GM18505 (cell line): ENCODE measurements around the gene MAP7D1.
"Not testable (repeated sequence)": the region's sequence is repeated elsewhere in the genome, so short reads cannot be mapped to it uniquely, and the experiment has no call there.

Experiments used
- ATAC-seq: cut with Tn5 transposase; IDR thresholded peaks from one replicate; pipeline ENCODE4 v1.9.1; 2021; ENCODE audit not compliant: unreplicated experiment
- POLR2A ChIP-seq: IDR thresholded peaks from 4 replicates; pipeline ENCODE4 v1.6.1; 2011; ENCODE audit warnings: borderline replicate concordance; ENCODE audit not compliant: insufficient read depth, insufficient read length; ENCODE audit errors: extremely low read depth

MAP7D1 gene

DNA sequence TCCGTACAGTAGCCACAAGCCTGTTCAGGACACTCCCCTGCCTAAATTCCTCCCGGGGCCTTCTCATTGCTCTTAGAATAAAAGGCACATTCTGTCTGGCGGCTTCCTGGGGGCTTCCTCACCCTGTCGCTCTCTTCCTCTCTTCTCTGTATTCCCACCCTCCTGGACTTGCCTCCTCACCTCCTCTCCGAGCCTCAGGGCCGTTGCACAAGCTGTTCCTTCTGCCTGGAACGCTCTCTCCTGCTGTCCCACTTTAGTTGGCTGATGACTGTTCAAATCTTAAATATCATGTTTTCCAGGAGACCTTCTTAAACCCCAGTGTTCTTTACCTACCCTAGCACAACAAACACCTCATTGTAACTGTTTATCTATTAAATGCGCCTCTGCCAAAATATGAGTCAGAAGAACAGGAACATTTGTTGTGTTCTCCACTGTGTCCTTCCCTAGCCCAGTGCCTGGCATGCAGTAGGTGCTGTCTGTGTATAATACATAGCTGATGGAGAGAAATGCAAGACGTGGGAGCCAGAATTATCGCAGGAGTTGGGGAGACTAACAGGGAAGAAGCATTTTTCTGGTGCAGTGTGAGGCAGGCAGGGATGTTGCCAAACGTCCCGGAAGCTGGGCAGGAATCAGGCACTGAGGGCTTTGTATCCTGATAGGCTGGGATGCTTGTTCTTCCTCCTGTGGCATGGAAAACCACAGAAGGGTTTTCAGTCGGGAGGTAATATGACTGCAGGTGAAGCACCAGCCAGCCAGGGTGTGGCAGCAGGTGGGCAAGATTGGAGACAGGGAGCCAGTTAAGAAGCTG, 44.2 kb downstream of the MAP7D1 start:
- no peak for ATAC-seq
- TF ChIP-seq POLR2A: no peak

DNA sequence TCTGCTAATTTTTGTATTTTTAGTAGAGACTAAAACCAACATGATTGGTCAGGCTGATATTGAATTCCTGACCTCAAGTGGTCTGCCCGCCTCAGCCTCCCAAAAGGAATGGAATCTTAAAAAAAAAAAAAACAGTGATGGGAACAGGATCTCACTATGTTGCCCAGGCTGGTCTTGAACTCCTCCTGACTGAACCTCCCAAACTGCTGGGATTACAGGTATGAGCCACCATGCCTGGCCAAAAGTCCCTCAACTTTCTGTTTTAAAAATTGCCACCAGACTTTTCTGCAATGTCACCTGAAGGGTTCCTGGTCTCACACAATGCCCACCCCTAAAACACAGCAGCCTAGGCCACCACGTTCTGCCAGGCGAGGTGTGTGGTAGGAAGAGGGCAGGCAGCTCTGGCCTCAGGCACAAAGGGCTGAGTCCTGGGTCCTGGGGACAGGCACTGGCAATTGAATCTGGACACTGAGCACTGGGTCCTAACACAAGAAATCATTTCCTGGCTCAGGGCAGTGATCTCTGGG, 47.1 kb downstream of the MAP7D1 start:
- no peak for ATAC-seq

DNA sequence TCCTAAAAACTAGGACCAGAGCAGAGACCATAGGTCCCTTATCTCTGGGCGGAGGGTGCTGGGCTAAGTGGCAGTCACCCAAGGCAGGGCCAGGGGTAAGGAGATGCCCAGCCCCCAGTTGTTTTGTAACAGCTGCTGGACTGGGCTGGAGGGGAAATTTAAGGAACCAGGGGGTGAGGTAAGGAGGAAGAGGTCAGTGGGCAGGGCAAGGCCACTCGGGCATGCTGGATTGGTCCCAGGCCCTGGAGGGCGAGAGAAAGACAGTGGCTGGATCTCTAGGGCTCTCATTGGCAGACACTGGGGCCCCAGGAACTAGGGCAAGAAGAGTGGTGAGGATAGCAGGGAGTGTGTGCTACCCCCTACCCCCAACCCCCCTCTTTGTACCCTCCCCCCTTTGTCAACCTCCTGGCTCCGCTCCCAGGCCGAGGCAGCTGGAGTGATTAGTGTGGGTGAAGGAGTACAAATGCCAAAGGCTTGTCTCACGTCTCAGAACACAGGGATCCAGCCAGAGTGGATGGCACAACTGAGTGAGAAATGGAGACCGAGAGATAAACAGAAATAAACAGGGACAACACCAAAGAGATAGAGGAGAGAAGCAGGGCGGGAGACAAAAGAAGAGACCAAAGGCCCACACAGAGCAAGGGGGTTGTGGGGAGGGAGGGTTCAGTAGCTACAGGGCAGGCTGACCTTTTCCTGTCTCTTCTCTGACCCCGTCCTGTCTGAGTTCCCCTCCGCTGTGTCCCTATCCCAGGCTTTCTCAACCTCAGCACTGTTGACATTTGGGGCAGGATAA, 47.8 kb downstream of the MAP7D1 start:
- no peak for ATAC-seq
- no peak for TF ChIP-seq POLR2A

More for the DNA sequence above, 47.1 kb downstream of the MAP7D1 start:
- TF ChIP-seq POLR2A: no peak

DNA sequence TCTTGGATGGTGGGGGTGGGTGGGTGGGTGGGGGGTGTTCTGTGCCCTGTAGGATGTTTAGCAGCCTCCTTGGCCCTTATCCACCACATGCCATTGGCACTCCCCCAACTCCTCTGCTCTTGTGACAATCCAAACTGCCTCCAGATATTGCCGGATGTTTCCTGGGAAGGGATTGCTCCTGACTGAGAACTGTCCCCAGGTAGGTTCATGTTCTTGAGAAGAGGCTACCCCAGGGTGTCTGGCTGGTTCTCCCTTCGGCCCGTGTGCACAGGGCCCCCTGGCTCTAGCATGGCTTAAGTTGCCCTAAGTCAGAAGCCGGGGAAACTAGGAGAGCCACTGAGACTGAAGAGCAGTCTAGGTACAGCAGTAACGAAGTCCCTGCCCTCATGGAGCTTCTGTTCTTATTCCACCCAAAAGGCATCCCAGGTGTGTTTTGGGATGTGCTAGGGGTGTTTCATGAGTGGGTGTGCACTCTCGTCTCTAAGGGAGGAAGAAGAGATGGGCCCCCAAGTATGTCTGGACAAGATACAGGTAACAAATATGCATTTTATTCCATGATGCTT, 48.5 kb downstream of the MAP7D1 start:
- ATAC-seq: no peak
- TF ChIP-seq POLR2A: no peak

DNA sequence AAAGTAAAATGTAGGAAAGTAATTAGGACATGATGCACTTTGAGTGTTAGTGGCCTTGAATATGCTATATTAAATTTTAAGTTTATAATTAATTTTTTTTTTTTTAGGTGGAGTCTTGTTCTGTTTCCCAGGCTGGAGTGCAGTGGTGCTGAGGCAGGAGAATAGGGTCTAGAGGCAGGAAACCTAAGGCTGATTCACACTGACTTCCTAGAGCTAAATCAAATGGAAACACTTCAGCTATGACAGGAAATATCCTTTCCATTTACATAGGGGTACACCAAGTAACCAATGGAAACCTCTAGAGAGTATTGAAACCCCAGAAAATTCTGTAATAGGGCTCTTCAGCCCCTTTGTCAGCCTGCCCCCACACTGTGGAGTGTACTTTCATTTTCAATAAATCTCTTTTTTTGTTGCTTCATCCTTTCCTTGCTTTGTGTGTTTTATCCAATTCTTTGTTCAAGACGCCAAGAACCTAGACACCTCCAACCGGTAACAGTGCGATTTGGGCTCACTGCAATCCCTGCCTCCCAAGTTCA, 50.4 kb downstream of the MAP7D1 start:
- ATAC-seq: no peak
- no peak for TF ChIP-seq POLR2A

DNA sequence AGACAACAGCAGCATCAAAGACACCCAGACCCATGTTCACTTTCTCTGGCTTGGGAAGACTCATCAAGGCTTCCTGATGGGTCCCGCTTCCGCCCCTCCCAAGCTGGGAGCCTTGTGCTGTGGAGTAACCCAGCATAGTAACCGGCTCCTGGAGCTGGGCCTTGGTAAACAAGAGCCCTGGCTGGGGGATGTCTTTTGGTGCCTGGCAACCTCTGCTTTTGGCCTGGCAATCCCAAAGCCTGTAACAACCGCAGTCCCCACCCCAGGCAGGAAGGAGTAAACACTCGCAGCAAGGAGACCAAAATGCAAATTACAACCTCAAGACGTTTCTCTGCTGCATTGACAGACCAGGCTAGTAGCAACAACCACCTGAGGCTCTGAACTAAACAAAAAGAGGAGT, 51.4 kb downstream of the MAP7D1 start:
- TF ChIP-seq POLR2A: no peak
- no peak for ATAC-seq

DNA sequence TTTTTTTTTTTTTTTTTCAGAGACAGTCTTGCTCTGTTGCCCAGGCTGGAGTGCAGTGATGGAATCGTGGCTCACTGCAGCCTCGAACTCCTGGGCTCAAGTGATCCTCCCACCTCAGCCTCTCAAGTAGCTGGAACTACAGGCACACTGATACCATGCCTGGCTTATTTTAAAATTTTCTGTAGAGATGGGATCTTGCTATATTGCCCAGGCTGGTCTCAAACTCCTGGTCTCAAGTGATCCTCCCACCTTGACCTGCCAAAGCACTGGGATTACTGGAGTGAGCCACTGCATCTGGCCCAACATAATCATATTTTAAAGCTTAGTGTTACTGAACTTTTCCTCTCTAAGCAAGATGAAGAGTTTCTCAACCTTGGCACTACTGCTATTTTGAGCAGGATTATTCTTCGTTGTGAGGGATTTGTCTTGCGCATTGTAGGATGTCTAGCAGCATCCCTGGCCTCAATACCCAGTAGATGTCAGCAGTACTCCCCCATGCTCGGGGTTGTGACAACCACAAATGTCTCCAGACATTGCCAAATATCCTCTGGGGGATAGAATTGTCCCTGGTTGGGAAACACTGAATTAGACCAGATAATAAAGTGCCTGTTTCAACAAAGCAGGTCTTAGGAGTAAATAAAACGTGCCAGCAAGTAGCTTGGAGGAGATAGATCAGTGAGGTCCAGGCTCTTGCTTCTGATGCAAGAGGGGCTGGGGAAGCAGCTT, 53.2 kb downstream of the MAP7D1 start:
- no peak for ATAC-seq
- TF ChIP-seq POLR2A: no peak

DNA sequence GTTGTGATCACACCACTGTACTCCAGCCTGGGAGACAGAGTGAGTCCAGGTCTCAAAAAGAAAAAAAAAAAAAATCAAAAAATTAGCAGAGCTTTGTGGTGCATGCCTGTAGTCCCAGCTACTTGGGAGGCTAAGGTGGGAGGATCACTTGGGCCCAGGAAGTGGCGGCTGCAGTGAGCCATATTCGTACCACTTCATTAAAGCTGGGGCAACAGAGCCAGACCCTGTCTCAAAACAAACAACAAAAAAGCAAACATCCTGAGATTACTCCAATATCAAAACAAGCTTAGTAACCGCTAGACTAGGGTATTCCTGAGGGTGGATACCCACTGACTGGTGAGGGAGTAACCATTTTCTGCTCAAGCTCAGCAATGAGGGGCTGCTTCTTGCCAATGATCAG, 55.3 kb downstream of the MAP7D1 start:
- TF ChIP-seq POLR2A: no peak
- no peak for ATAC-seq

DNA sequence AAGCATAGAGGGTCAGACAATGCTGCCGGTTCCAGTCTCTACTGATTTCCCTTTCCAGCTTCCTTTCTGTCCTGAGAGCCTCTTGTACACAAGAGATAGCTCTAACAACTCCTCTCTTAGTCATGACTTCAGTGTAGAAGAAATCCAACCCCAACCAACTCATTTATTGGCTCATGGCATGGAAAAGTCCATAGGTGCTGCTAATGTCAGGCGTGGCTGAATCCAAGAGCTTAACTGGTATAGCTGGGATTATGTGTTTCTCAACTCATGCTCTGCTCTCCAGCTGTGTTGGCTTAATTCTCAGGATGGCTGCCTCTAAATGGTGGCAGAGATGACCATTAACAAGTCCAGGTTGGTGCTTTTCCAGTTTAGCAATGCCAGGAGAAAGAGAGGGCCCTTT, 55.9 kb downstream of the MAP7D1 start:
- TF ChIP-seq POLR2A: no peak
- ATAC-seq: no peak

DNA sequence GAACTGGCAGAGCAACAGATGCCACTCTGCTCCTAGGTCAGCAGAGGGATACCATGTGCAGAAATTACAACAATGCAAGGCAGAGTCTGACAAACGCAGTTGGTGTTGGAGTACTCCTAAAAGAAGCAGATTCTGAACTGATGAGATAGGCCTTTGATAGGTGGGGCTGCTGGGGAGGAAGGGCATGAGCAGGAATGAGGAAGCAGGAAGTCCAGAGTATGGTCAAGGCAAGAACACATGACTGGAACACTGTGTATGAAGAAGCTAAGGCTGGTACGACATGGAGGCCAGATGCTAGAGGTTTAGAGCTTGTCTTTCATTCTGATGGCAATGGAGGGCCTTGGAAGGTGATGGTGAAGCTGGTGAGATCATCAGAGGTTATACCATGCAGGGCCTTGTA, 56.8 kb downstream of the MAP7D1 start:
- no peak for TF ChIP-seq POLR2A
- no peak for ATAC-seq

DNA sequence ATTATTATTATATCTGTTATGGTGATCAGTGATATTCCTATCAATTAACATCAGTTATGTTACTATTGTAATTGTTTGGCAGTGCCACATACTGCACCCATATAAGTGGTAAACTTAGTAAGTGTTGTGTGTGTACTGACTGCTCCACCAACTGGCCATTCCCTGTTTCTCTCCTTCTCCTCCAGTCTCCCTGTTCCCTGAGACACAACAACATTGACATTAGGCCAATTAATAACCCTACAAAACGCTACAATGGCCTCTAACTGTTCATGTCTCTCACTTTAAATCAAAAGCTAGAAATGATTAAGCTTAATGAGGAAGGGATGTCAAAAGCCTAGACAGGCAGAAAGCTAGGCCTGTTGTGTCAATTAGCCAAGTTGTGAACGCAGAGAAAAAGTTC, 61.7 kb downstream of the MAP7D1 start:
- ATAC-seq: no peak
- TF ChIP-seq POLR2A: no peak

DNA sequence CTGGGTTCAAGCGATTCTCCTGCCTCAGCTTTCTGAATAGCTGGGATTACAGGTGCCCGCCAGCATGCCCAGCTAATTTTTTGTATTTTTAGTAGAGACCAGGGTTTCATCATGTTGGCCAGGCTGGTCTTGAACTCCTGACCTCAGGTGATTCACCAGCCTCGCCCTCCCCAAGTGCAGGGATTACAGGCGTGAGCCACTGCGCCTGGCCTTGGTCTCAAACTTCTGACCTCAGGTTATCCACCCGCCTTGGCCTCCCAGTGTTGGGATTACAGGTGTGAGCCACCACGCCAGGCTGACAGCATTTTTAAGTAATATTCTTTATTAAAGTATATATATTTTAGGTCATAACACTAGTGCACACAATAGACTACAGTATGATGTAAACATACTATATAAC, 65.9 kb downstream of the MAP7D1 start:
- ATAC-seq: not testable (repeated sequence)
